Measurements from ENCODE around the gene MFAP4.
"Not testable (repeated sequence)": the region's sequence is repeated elsewhere in the genome, so short reads cannot be mapped to it uniquely, and the experiment has no call there.

The MFAP4 gene

GRCh38 chr17:19362277-19363113 lies 24.5 kb downstream of the MFAP4 start, which contains the start of gene B9D1:
Gene B9D1 (minus strand): TSS chr17:19362723. CDS start chr17:19362569, 154 bp downstream.
- H3K27ac Mint-ChIP-seq, result peak within 1 kb of the TSS; percentile 50
- peaks cover 6% of the 10 kb centered on the region for H3K36me3 Mint-ChIP-seq
- peaks cover 5% of the 10 kb centered on the region for H3K27me3 Mint-ChIP-seq
- peaks cover 6% of the 10 kb centered on the region for H3K4me1 Mint-ChIP-seq (ENCODE audit: low read depth)
- no peaks in the 10 kb centered on the region for H3K9me3 Mint-ChIP-seq (ENCODE audit: low read depth)
- H3K4me3 Mint-ChIP-seq, result peak within 1 kb of the TSS; percentile 86

- H3K9me3 Mint-ChIP-seq (ENCODE audit: low read depth), result no peaks in the 10 kb centered on the region
- peaks cover 5% of the 10 kb centered on the region for H3K27me3 Mint-ChIP-seq
- H3K4me3 Mint-ChIP-seq, result peak overlapping the region; percentile 86
- H3K27ac Mint-ChIP-seq, result peak overlapping the region; percentile 50
- H3K36me3 Mint-ChIP-seq, result peaks cover 6% of the 10 kb centered on the region
- peaks cover 6% of the 10 kb centered on the region for H3K4me1 Mint-ChIP-seq (ENCODE audit: low read depth)
These were observed 25.1 kb downstream of the MFAP4 start for GRCh38 chr17:19361944-19362276.

GRCh38 chr17:19361326-19361725 lies 25.7 kb downstream of the MFAP4 start:
- peak overlapping the region; percentile 86 for H3K4me3 Mint-ChIP-seq
- no peak overlapping the region for H3K27ac Mint-ChIP-seq
- H3K36me3 Mint-ChIP-seq, result peaks cover 6% of the 10 kb centered on the region
- peaks cover 6% of the 10 kb centered on the region for H3K4me1 Mint-ChIP-seq (ENCODE audit: low read depth)
- H3K27me3 Mint-ChIP-seq, result peaks cover 5% of the 10 kb centered on the region
- no peaks in the 10 kb centered on the region for H3K9me3 Mint-ChIP-seq (ENCODE audit: low read depth)

- H3K27ac Mint-ChIP-seq, result no peak overlapping the region
- peaks cover 6% of the 10 kb centered on the region for H3K4me1 Mint-ChIP-seq (ENCODE audit: low read depth)
- no peaks in the 10 kb centered on the region for H3K9me3 Mint-ChIP-seq (ENCODE audit: low read depth)
- peaks cover 6% of the 10 kb centered on the region for H3K36me3 Mint-ChIP-seq
- no peak overlapping the region for H3K4me3 Mint-ChIP-seq
- peaks cover 5% of the 10 kb centered on the region for H3K27me3 Mint-ChIP-seq
These were observed 26.2 kb downstream of the MFAP4 start for GRCh38 chr17:19360772-19361171.

- Mint-ChIP-seq H3K27ac (no peak overlapping the region), H3K4me1 (ENCODE audit: low read depth) (peaks cover 6% of the 10 kb centered on the region), H3K36me3 (peaks cover 6% of the 10 kb centered on the region), H3K4me3 (no peak overlapping the region), H3K9me3 (ENCODE audit: low read depth) (no peaks in the 10 kb centered on the region), H3K27me3 (peaks cover 7% of the 10 kb centered on the region)
These were observed 27.1 kb downstream of the MFAP4 start for GRCh38 chr17:19359856-19360255.

GRCh38 chr17:19359151-19359550 lies 27.8 kb downstream of the MFAP4 start:
- peaks cover 6% of the 10 kb centered on the region for H3K36me3 Mint-ChIP-seq
- no peak overlapping the region for H3K4me3 Mint-ChIP-seq
- peaks cover 10% of the 10 kb centered on the region for H3K27me3 Mint-ChIP-seq
- H3K27ac Mint-ChIP-seq, result no peak overlapping the region
- peaks cover 6% of the 10 kb centered on the region for H3K4me1 Mint-ChIP-seq (ENCODE audit: low read depth)
- H3K9me3 Mint-ChIP-seq (ENCODE audit: low read depth), result no peaks in the 10 kb centered on the region

GRCh38 chr17:19357761-19358160 lies 29.2 kb downstream of the MFAP4 start:
- Mint-ChIP-seq H3K36me3 (peaks cover 6% of the 10 kb centered on the region), H3K27ac (no peak overlapping the region), H3K9me3 (ENCODE audit: low read depth) (no peaks in the 10 kb centered on the region), H3K27me3 (peaks cover 12% of the 10 kb centered on the region), H3K4me1 (ENCODE audit: low read depth) (peaks cover 6% of the 10 kb centered on the region), H3K4me3 (no peak overlapping the region)

GRCh38 chr17:19357351-19357750 lies 29.6 kb downstream of the MFAP4 start:
- H3K4me3 Mint-ChIP-seq, result no peak overlapping the region
- no peak overlapping the region for H3K27ac Mint-ChIP-seq
- peaks cover 6% of the 10 kb centered on the region for H3K36me3 Mint-ChIP-seq
- H3K27me3 Mint-ChIP-seq, result peaks cover 12% of the 10 kb centered on the region
- no peaks in the 10 kb centered on the region for H3K9me3 Mint-ChIP-seq (ENCODE audit: low read depth)
- peaks cover 6% of the 10 kb centered on the region for H3K4me1 Mint-ChIP-seq (ENCODE audit: low read depth)

- Mint-ChIP-seq H3K4me3 (no peak overlapping the region), H3K4me1 (ENCODE audit: low read depth) (no peaks in the 10 kb centered on the region), H3K9me3 (ENCODE audit: low read depth) (no peaks in the 10 kb centered on the region), H3K27me3 (peaks cover 11% of the 10 kb centered on the region), H3K27ac (no peak overlapping the region), H3K36me3 (peaks cover 6% of the 10 kb centered on the region)
These were observed 32.2 kb downstream of the MFAP4 start for GRCh38 chr17:19354748-19355147.

- H3K4me3 Mint-ChIP-seq; H3K36me3 Mint-ChIP-seq; H3K9me3 Mint-ChIP-seq (ENCODE audit: low read depth); H3K4me1 Mint-ChIP-seq (ENCODE audit: low read depth); H3K27ac Mint-ChIP-seq: not testable (repeated sequence)
- H3K27me3 Mint-ChIP-seq, result peaks cover 11% of the 10 kb centered on the region
These were observed 33.6 kb downstream of the MFAP4 start for GRCh38 chr17:19353401-19353800.

GRCh38 chr17:19348806-19349205 lies 38.2 kb downstream of the MFAP4 start:
- Mint-ChIP-seq H3K36me3 (no peaks in the 10 kb centered on the region), H3K27me3 (peaks cover 1% of the 10 kb centered on the region), H3K27ac (no peak overlapping the region), H3K4me1 (ENCODE audit: low read depth) (no peaks in the 10 kb centered on the region), H3K4me3 (no peak overlapping the region), H3K9me3 (ENCODE audit: low read depth) (no peaks in the 10 kb centered on the region)

GRCh38 chr17:19348081-19348650 lies 38.8 kb downstream of the MFAP4 start:
- Mint-ChIP-seq H3K4me3 (no peak overlapping the region), H3K9me3 (ENCODE audit: low read depth) (no peaks in the 10 kb centered on the region), H3K4me1 (ENCODE audit: low read depth) (no peaks in the 10 kb centered on the region), H3K27me3 (peaks cover 1% of the 10 kb centered on the region), H3K27ac (no peak overlapping the region), H3K36me3 (no peaks in the 10 kb centered on the region)

- Mint-ChIP-seq H3K27me3 (peaks cover 1% of the 10 kb centered on the region), H3K4me3 (no peak overlapping the region), H3K9me3 (ENCODE audit: low read depth) (no peaks in the 10 kb centered on the region), H3K36me3 (no peaks in the 10 kb centered on the region), H3K27ac (no peak overlapping the region), H3K4me1 (ENCODE audit: low read depth) (no peaks in the 10 kb centered on the region)
These were observed 39.5 kb downstream of the MFAP4 start for GRCh38 chr17:19347323-19348080.

- Mint-ChIP-seq H3K27ac (no peak overlapping the region), H3K4me3 (no peak overlapping the region), H3K36me3 (no peaks in the 10 kb centered on the region), H3K9me3 (ENCODE audit: low read depth) (no peaks in the 10 kb centered on the region), H3K4me1 (ENCODE audit: low read depth) (no peaks in the 10 kb centered on the region), H3K27me3 (peaks cover 7% of the 10 kb centered on the region)
These were observed 40.4 kb downstream of the MFAP4 start for GRCh38 chr17:19346351-19347255.
